GM18858 (cell line): ENCODE measurements around the gene UPF1.

Experiments used
- ATAC-seq: cut with Tn5 transposase; IDR thresholded peaks from one replicate; pipeline ENCODE4 v1.9.1; 2021; ENCODE audit not compliant: unreplicated experiment

Gene UPF1

DNA sequence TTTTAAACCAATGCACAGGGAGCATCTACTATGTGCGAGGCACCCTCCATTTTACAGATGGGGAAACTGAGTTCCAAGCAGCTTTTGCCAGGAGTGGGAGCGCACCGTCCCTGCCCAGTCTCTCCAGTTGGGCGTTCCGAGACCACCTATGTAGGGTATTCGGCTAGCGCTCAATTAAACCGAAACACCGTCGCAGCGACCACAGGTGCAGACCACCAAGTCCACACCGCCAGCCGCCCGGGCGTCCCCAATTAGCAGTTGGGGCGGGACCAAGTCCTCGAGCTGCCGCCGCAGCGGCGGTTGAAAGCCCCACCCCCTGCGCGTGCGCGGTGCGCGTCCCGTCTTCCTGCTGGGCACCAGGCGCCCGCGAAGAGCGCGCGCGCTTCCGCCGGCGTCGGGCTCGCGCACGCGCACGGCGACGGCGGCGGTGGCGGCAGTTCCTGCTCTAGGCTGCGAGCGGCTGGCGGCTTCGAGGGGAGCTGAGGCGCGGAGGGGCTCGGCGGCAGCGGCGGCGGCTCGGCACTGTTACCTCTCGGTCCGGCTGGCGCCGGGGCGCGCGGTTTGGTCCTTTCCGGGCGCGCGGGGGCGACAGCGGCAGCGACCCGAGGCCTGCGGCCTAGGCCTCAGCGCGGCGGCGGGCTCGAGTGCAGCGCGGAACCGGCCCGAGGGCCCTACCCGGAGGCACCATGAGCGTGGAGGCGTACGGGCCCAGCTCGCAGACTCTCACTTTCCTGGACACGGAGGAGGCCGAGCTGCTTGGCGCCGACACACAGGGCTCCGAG lies at the start of gene UPF1:
Gene UPF1 (plus strand): TSS at position 436 of the 782 bp plus-strand sequence. CDS start 251 bp downstream, at position 687.
- ATAC-seq, result peak; percentile 41

DNA sequence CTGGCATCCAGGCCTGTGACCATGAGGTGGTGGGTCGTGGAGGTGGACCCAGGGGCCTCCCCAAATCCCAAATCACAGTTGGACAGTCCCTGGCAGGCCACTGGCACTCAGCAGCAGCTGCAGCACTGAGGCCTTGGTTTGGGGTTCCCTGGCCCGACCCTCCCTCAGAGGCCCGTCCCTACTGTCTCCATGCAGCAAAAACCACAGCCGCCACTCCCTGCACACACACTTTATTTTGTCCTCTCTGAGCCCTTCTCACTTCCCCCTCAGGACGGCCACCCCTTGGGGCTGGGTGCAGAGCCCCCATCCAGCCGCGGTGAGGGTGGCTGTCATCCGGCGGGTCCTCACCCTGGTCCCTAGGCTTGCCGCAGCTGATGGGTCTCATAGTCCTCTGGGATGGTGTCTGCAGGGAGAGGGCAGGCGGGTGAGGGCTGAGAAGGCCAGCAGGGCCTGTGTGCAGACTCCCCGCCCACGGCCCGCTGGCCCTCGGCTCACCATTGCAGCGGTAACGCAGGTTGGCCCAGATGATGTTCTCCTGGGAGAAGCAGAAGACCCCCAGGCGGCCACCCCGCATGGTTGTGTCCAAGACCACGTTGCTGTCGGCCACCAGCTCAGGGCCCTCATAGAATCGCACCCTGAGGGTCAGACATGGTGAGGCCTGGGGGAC lies 49.1 kb upstream of the UPF1 start:
- no peak for ATAC-seq

DNA sequence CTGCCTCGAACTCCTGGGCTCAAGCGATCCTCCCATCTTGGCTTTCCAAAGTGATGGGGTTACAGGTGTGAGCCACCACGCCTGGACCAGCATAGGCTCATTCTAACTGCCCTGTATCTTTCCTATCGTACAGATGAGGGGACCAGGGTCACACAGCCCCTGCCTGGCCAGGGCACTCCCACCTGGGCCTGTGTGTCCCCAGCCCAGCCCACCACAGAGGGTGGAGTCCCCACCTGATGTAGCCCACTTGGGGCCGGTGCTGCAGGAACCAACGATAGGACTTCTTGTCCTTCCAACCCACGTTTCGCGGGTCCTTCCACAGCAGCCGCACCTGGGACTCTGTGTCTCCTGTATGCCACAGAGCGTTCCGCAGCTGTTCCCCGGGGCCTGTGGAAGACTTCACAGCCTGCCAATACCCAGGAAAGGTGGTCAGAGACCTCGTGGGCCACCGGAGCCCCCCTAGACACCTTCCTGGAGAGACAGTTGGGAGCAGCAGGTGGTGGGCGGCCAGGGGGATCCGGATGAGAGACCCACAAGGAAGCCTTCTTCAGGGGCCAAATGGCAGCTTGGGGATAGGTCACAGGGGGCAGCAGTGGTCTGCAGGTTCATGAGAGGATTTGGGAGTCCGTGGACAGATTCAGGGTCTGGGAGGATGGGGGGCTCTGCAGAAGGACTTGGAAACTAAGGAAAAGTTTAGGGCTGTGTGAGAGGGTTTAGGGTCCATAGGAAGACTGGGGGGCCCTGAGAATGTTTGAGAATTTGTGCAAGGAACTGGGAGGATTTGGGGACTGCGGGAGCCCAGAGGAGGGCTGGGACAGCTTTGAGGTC lies 47.6 kb upstream of the UPF1 start:
- no peak for ATAC-seq

DNA sequence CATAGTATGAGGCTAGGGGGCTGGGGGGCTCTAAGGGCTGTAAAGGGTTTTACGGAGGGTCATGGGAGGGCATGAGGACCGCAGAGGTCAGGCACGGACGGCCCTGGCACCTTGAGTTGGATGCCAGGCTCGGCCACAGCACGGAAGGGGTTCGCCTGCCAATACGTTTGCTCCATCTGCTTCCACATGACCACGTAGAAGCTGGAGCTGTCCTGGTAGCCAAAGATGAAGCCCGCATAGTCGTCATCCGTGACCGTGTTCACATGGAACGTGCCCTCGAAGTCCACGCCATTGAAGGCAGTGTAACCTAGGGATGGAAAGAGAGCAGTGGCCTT lies 47.0 kb upstream of the UPF1 start:
- ATAC-seq, result no peak

DNA sequence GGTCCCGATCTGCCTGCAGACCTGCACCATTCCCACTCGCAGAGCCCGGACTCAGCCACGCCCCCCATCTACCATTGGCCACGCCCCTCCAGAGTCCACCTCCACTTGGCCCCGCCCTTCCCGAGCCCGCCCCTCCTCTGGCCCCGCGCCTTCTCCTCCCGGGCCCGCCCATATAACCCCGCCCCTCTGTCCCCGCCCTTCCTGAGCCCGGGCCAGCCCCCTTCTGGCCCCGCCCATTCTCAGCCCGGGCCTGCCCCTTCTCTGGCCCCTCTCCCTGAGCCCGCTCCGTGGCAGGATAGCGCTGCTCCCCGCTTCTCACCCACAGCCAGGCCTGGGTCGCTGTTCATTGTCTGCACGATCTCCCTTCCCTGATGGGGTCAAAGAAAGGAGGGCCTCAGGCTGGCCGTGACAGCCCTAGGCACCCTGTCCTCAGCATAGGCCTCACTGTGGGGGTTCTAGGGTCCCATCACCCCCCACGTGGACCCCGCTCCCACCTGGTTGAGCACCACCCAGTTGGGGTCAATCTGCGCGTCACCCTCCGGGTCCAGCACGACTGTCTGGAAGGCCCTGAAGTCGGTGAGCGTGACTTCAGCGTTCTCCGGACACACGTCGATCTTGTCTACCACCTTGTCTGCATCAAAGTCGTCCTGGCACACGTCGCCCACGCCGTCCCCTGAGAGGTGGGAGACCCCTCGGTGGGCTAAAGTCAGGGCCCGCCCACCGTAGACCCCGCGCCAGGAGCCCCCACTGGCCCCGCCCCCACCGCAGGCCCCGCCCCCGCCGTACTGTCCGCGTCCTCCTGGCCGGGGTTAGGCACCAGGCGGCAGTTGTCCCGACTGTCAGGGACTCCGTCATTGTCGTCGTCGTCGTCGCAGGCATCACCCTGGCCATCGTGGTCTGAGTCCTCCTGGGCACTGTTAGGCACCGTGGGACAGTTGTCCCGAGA lies 46.3 kb upstream of the UPF1 start:
- ATAC-seq, result no peak

DNA sequence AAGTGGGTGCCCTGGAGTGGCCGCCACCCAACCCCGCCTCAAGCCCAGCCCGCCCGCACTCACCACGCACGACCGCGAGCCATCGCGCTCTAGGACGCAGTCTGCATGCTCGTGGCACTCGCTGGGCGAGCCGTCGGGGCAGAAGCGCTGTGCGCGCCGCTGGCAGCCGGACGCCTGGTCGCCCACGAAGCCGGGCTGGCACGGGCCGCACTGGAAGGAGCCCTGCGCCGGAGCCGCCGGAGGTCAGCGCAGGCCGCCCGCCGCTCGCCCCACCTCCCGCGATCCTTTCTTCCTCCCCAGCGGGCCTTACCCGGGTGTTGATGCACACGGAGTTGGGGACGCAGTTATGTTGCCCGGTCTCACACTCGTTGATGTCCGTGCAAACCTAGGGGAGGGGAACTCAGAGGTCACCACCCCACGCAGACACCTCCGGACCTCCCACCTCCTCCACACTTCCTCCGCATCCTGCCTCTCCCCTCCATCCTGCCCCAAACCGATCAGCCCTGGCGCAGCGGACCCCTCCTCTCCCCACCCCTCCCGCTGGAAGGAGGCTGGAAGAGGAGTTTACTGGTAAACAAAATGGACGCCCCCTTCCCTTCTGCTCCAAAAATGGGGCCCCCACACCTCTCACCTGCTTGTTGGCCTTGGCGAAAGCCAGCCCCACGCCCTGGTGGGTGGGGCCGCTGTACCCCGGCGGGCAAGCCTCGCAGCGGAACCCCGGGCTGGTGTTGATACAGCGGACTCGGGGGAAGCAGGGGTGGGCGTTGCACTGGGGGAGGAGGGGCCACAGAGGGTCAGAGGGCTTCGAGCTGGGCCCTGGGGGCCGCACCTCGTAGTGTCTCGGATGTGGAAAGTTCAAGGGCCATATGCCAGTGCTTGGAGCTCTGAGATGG lies 43.0 kb upstream of the UPF1 start:
- ATAC-seq, result no peak

DNA sequence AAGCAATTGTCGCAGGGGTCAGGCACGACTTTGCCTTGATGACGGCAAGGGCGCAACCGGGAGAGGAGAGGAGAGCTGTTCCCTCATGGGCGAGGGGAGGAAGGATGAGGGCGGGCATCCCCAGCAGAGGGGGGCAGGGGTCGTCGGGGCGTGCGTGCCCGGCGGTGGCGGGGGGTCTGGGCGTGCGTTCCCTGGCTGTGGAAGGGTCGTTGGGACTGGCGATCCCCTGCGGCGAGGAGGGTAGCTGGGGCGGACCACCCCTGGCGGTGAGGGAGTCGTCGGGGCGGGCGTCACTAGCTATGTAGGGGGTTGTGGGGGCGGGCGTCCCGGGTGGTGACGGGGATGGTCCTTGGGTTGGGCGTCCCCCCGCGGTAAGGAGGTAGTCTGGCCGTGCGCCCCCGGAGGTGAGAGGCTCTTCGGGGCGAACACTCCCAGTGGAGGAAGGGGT lies 42.3 kb upstream of the UPF1 start:
- ATAC-seq, result no peak

DNA sequence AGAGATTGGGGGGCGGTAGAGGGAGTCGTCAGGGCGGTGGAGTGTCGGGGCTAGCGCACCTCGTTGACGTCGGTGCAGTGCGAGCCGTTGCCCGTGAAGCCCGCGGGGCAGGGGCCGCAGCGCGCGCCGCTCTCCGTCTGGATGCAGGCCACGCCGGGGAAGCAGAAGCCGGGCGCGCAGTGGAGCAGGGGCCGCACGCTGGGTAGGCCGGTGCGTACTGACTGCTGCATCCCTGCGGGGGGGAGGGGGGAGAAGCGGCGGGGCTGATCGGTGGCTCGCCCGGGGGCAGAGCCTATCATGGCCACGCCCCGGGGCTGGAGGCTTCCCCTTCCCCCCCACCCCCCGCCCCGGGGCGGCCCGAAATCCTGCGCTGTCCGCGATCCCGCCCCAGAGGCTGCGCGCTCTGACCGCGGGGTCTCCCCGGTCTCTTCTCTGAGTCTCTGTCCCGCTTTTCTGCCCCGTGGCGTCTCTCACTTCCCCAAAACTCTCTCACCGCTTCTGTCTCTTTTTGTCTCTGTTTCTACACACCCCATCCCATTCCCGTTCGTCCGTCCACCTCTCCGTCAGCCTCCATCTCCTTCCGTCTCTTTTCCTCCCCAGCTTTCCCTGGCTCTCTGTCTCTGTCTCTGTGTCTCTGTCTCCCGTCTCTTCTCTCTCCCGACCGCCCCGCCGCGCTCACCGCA lies 41.7 kb upstream of the UPF1 start:
- ATAC-seq, result no peak

DNA sequence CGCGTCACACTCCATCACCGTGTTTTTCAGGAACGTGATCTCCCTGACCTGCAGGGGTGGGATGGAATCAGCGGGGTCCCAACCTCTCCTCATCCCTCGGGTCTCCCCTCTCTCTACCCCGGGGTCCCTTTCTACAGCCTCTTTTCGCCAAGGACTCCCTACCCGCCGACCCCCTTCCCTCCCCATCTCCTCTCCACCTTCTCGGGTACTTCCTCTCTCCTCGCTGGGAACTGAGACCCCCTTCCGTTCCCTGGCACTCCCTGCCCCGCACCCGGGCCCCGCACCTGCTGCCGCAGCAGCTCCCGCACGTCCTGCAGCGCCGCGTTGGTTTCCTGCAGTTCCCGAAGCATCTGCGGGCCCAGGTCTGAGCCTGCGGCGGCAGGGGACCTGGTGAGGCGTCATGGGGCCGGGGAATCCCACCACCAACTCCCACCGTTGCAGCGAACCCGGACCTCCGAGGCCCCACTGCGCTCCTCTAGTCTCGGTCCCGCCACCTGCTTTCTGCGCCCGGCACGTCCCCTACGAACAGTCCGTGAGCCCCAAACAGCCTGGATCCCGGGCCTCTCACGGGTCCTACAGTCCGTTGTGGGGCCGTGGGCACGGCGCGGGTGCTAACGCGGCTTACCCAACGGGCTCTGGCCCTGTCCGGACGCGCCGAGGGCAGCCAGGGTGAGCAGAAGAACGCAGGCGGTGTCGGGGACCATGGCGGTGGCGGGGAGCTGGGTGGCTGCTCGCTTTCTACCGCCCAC lies 41.0 kb upstream of the UPF1 start, which contains the start of gene COMP:
Gene COMP (minus strand): TSS at position 740 of the 749 bp plus-strand sequence. CDS start 36 bp downstream, at position 704.
- ATAC-seq, result no peak

DNA sequence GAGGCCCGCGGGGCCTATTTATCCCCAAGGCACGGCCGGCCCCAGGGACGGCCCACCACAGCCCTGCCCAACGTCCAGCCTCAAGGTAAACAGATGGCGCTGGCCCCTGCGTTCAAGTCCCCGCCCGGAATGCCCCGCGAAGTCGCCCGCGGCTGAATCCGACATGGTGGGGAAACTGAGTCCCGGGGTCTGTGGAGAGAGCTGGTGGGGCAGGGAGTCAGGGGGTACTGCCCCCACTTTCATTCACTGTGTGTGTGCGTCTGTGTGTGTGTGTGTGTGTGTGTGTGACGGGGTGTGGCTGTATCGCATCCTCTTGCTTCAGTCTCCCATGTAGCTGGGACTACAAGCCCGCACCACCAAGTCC lies 40.5 kb upstream of the UPF1 start:
- ATAC-seq, result no peak

DNA sequence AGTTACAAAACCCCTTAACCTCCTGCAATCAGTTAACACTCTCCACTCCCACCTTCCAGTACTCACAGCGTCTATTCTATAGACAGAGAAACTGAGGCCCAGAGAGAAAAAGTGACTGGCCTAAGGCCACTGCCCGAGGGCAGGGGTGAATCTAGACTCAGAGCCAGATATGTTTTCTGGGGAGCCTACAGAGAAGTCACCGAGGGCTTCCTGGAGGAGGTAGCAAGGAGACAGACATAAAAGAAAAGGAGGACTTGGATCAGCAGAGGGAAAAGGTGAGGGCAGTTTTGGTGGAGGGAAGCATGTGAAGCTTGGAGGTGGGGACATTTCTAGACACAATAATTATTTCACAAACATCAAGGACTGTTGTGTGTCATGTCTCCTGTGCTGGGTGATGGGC lies 39.1 kb upstream of the UPF1 start:
- ATAC-seq, result no peak

DNA sequence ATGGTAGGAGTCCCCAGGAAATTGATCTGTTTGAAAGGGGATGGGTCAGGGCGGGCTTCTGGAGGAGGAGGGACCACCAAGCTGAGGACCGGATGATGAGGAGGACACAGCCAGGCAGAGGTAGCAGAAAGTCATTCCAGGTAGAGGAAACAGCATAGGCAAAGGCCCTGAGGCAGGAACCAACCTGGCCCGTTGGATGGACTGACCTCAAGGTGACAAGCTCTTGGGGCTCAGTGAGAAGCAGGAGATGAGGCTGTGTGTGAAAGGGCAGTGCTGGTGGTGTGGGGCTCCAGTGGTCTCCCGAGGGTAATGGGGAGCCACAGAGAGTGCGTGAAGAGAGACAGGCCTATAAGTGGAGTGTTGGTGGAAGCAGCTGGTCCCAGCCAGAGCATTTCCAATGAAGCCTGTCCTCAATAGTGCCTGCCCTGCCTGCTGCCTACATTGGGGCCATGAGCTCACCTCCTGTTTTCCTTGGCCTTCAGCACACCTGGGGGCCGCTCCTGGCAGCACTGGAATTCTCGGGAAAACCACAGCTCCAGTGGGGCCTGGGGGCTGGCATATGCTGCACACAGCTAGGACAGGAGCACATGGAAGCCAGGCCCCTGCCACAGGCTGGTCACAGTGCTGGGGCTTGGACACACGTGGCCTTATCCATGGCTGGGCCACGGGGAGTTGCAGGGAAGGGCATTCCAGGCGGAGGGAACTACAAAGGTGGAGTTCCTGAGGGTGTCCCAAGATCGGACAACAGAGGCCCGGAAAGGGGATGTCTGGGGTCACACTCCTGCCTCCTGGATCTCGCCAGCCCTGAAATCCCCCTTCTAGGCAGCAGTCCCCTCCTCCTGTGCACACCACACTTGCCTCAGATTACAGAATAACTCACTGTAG lies 38.4 kb upstream of the UPF1 start:
- ATAC-seq, result no peak

DNA sequence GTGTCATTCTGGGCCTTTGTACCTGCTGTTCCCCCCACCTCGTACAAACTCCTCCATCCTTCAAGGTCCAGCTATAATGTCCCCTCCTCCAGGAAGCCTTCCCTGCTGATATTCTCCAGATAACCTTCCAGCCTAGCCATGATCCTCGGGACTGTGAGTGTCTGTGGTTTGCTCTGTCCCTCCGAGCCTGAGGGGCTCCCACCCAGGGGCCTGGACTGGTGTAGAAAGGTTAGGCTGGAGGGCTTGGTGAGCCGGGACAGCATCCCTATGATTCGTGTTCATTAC lies 37.8 kb upstream of the UPF1 start:
- no peak for ATAC-seq

DNA sequence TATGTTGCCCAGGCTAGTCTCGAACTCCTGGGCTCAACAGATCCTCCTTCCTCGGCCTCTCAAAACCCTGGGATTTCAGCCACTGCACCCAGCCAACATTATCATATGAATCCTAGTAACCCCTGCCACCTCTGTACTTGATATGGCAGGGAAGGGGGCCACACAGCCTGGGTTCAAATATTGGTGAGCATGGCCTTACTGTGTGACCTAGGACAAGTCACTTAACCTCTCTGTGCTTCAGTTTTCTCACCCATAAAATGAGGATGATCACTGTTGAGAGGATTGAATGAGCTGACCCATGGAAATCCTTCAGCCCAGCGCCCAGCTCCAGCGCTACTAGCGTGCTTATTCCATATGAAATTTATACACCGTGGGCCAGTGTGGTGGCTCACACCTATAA lies 37.1 kb upstream of the UPF1 start:
- no peak for ATAC-seq

DNA sequence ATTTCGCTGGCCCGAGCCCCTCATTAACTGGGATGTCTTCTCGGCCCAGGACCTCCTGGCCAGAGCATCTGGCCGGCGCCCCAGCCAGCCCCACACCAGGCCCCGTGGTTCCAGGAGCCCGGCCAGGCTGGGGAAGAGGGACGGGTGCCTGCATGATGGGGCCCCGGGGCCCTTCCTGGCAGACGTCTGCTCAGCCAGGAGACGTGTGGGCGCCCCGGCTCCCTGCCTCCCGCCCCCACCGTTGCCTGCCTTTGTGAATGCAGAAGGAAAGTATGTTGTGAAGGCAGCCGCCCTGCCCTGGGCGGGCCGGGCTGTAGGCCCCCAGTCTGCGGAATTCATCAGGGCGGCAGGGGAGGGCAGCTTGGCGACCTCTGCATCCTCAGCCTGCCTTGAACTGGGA lies 36.2 kb upstream of the UPF1 start:
- no peak for ATAC-seq

DNA sequence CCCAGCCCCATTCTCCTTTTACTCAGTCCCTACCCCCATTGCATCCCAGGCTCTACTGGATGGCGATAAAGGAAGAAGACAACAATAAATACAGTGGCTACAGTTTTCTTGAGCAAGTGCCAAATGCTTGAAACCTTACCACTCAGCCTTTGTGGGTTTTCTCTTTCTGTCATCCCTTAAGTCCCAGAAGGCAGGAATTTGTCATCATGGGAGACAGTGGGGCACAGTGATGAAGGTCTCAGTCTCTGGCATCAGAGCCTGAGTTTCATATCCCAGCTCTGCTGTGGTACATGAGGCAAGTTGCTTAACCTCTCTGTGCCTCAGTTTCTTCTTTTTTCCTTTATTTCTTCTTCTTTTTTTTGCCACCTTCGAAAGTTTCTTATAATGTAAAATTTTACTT lies 35.5 kb upstream of the UPF1 start:
- ATAC-seq, result no peak
